Right cardiac atrium (tissue), 5 donors: ENCODE results near the gene LMTK2. TPM values are rescaled to one million over a fixed set of nuclear protein-coding genes. Genes with fewer than 3 reads are reported as not detected.

Experiments
- ATAC-seq, 2 donors: fragments of 200-7000 bp; cut with Tn5 transposase; one replicate each; pipeline versions ENCODE4 v1.8.0 to v1.9.1; 2020; ENCODE audit warnings: moderate library complexity in 2 of 2, mild to moderate bottlenecking in 1 of 2
- DNase-seq, 3 donors: peaks; one replicate each; pipeline ENCODE4 v3.0.0-alpha.2; 2020
- H3K27ac ChIP-seq: one replicate; pipeline ENCODE4 v1.5.1; 2013; ENCODE audit warnings: mild to moderate bottlenecking, low read length, control low read depth, moderate library complexity
- H3K27me3 ChIP-seq: one replicate; pipeline ENCODE4 v1.6.1; 2013; ENCODE audit not compliant: control insufficient read depth, insufficient read depth
- H3K4me1 ChIP-seq: one replicate; pipeline ENCODE4 v1.6.1; 2013; ENCODE audit warnings: low read length; ENCODE audit not compliant: control insufficient read depth, insufficient read depth
- H3K4me3 ChIP-seq: one replicate; pipeline ENCODE4 v1.5.1; 2013; ENCODE audit warnings: low read length, control low read depth
- H3K9me3 ChIP-seq: one replicate; pipeline ENCODE4 v1.6.1; 2013; ENCODE audit warnings: low read length; ENCODE audit not compliant: control insufficient read depth
- WGBS: extraction: QIAGEN DNeasy Blood & Tissue Kit; methylation state at CpG from one replicate; pipeline ENCODE4 v1.1.7; 2013; 5-methylcytosine and 5-hydroxymethylcytosine counted together
- intact Hi-C, 4 donors: fragments of 100-400 bp; cut with DNase I; formaldehyde crosslinking; loops; one replicate each; pipeline versions ENCODE4 v1.11.0 to v1.14.0; 2022 to 2023
- polyA plus RNA-seq: library from polyadenylated mRNA; stranded (reverse); fragments of 200-250 nt; gene quantifications from one replicate; pipeline ENCODE4 v1.2.3, GENCODE V29; 2013
- total RNA-seq, 4 donors: library from RNA; stranded (reverse); fragmentation: NEBNext Ultra II Directional; extraction: Animal tissue kit (Norgen Biotek cat#: 25700); gene quantifications; one replicate each; pipeline ENCODE4 v1.2.1, GENCODE V29; 2021
- donor health status: healthy with polysubstance abuse.
- donor health status: DM: no; HTN: yes; CAD: no.
- donor health status: DM: no; HTN: no; CAD: no.
- donor health status: DM: no; HTN: yes; CAD: no; lungs with severe emphysema.
- donor health status: DM: yes; HTN: yes; CAD: no.

LMTK2 gene
- total and polyA plus RNA-seq, 5 donors = 13.1 to 38.5 (median 36.8) TPM

GRCh38 chr7:98231493-98232262 lies 125.0 kb downstream of the LMTK2 start:
- Histone ChIP-seq H3K9me3 (no peaks in the 10 kb centered on the region), H3K4me3 (no peak overlapping the region), H3K27ac (no peak overlapping the region), H3K27me3 (no peaks in the 10 kb centered on the region), H3K4me1 (no peaks in the 10 kb centered on the region)
- ATAC-seq = no peak
- DNase-seq = peak in 1 of 3 donors; percentile 30
- intact Hi-C loops = no loop called here
- WGBS = 93% methylated on average over 25 of the region's 25 CpGs

DNA sequence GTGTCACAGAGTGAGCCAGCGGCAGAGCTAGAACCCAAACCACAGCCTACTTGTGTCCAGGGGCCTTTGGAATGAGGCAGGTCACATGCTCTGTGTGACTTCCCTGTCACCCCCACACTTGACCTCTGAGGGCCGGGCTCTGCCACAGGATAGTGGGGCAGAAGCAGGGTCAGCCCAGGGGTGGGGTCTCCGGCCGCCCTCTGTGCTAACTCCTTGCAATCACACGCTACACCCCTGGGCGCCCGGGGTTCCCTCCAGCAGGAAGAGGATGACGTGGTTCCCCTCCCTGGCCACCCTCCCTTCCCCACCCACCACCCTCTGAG lies 125.6 kb downstream of the LMTK2 start:
- DNase-seq = peak in 1 of 3 donors; percentile 22
- Histone ChIP-seq H3K27me3 (no peaks in the 10 kb centered on the region), H3K9me3 (no peaks in the 10 kb centered on the region), H3K27ac (no peak overlapping the region), H3K4me1 (no peaks in the 10 kb centered on the region), H3K4me3 (no peak overlapping the region)
- WGBS = 94% methylated on average over 8 of the region's 8 CpGs
- intact Hi-C loops = no loop called here
- ATAC-seq = no peak

DNA sequence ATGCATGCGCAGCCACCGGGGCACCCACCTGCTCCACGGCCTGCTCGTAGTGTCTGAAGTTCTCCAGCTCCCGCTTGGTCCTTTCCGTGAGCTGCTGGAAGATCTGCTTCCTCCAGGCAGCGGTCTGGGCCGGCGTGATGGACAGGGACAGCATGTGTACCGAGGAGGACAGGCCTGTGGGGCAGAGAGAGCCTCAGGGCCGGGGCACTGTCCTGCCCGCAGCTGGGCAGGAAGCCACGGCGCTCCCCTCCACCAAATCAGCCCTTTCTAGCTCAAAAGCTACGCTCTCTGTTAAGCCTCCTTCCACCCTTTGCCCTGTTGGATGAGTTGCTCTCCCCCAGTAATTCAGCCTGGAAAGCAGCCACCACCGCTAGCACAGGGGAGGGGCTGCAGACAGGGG lies 126.1 kb downstream of the LMTK2 start:
- ATAC-seq = no peak
- Histone ChIP-seq H3K27me3 (no peaks in the 10 kb centered on the region), H3K9me3 (no peaks in the 10 kb centered on the region), H3K4me3 (no peak overlapping the region), H3K4me1 (no peaks in the 10 kb centered on the region), H3K27ac (no peak overlapping the region)
- intact Hi-C loops = no loop called here
- WGBS = 92% methylated on average over 16 of the region's 16 CpGs
- peak in 1 of 3 donors; percentile 21 for DNase-seq

GRCh38 chr7:98233219-98234070 lies 126.8 kb downstream of the LMTK2 start:
- no peaks in the 10 kb centered on the region for H3K4me1 ChIP-seq
- ATAC-seq (peak in 1 of 2 donors; percentile 13), DNase-seq (peak in 2 of 3 donors; percentile 19 to 37)
- H3K27me3 ChIP-seq = no peaks in the 10 kb centered on the region
- H3K4me3 ChIP-seq = no peak overlapping the region
- no peak overlapping the region for H3K27ac ChIP-seq
- intact Hi-C loops = no loop called here
- WGBS = 90% methylated on average over 32 of the region's 32 CpGs
- H3K9me3 ChIP-seq = no peaks in the 10 kb centered on the region

GRCh38 chr7:98234429-98235147 lies 127.9 kb downstream of the LMTK2 start:
- DNase-seq (no peak), ATAC-seq (no peak)
- Histone ChIP-seq H3K4me3 (no peak overlapping the region), H3K9me3 (no peaks in the 10 kb centered on the region), H3K27me3 (no peaks in the 10 kb centered on the region), H3K27ac (no peak overlapping the region), H3K4me1 (no peaks in the 10 kb centered on the region)
- intact Hi-C loops = no loop called here
- 96% methylated on average over 10 of the region's 10 CpGs for WGBS

- Histone ChIP-seq H3K27ac (no peak overlapping the region), H3K4me3 (no peak overlapping the region), H3K27me3 (no peaks in the 10 kb centered on the region), H3K9me3 (no peaks in the 10 kb centered on the region), H3K4me1 (no peaks in the 10 kb centered on the region)
- ATAC-seq (no peak), DNase-seq (peak in 2 of 3 donors; percentile 38 to 54)
- intact Hi-C loops = no loop called here
- 93% methylated on average over 11 of the region's 11 CpGs for WGBS
Measured at GRCh38 chr7:98235901-98236300, 129.2 kb downstream of the LMTK2 start.

DNA sequence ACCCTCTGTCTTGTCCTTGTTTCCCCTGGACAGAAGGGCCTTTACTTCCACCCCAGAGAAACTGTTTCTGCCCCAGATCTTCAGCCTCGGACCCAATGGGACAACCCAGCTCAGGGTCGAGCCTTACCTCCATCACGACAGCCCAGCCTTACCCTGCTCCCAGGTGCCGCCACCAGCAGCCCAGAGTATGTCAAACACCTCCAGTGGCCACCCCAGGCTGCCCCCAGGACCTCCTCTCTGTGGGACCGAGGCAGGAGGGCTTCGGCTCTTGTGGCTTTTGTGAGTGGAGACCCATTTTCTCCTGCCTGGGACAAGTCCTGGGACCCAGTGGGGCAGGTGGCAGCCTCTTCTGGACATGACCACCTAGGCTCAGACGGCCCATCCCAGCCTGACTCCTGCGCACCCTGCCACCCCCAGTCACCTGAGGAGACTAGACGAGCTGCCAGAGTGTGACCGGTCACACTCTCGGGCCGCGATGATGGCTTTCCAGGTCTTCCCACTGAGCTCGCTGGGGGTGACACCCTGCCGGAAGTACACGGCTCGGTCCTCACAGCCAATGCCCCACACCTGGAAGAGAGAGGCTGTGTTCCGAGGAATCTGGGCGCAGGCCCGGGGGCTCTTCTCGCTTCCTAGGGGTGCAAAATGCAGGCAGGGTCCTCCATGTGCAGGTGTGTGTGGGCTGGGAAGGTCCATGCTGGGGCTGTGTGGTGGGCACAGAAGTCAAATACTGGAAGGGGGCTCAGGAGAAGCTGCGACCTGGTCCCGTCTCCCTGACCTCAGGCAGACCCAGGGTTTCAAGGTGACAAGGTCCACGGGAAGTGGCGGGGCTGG lies 129.9 kb downstream of the LMTK2 start:
- DNase-seq = peak in 2 of 3 donors; percentile 31 to 40
- no peaks in the 10 kb centered on the region for H3K9me3 ChIP-seq
- H3K27ac ChIP-seq = no peak overlapping the region
- intact Hi-C loops = no loop called here
- H3K27me3 ChIP-seq = no peaks in the 10 kb centered on the region
- 93% methylated on average over 25 of the region's 25 CpGs for WGBS
- H3K4me1 ChIP-seq = no peaks in the 10 kb centered on the region
- ATAC-seq = no peak
- H3K4me3 ChIP-seq = no peak overlapping the region

DNA sequence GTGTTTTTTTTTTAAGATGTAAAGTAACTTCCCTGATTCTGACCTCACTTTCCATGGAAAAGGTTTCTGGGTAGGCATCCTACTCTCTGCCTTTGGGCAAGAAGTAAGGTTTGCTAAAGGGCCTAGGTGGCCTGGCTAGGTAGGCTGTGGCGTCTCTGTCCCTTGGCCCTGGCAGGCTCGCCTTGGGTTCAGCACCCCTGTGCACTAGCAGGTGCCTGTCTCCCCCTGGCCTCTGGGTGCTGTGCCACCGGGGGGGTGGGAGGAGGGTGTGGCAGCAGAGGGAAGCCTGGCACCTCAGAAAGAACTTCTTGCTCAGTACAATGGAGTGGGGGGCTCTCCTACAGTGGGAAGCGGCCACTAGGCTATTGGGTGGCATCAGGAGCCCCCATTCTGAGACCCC lies 131.4 kb downstream of the LMTK2 start:
- Histone ChIP-seq H3K4me3 (no peak overlapping the region), H3K9me3 (no peaks in the 10 kb centered on the region), H3K27me3 (no peaks in the 10 kb centered on the region), H3K27ac (no peak overlapping the region), H3K4me1 (no peaks in the 10 kb centered on the region)
- DNase-seq (peak in 1 of 3 donors; percentile 12), ATAC-seq (no peak)
- 96% methylated on average over 4 of the region's 4 CpGs for WGBS
- intact Hi-C loops = no loop called here

GRCh38 chr7:98238976-98239375 lies 132.3 kb downstream of the LMTK2 start:
- Histone ChIP-seq H3K9me3 (no peaks in the 10 kb centered on the region), H3K27me3 (no peaks in the 10 kb centered on the region), H3K4me3 (no peak overlapping the region), H3K4me1 (no peaks in the 10 kb centered on the region), H3K27ac (no peak overlapping the region)
- intact Hi-C loops = no loop called here
- WGBS = 93% methylated on average over 9 of the region's 9 CpGs
- no peak for ATAC-seq
- DNase-seq = no peak

GRCh38 chr7:98240961-98241673 lies 134.5 kb downstream of the LMTK2 start:
- H3K4me1 ChIP-seq = no peaks in the 10 kb centered on the region
- 67% methylated on average over 19 of the region's 19 CpGs for WGBS
- DNase-seq = peak in 2 of 3 donors; percentile 71 to 80
- intact Hi-C loops = loop anchor here in 1 of 4 donors (5.0 kb wide), 1 partner anchor 214 kb away; no protein-coding TSS in a partner anchor
- H3K9me3 ChIP-seq = no peaks in the 10 kb centered on the region
- ATAC-seq = peak; percentile 36 to 51
- no peak overlapping the region for H3K27ac ChIP-seq
- no peaks in the 10 kb centered on the region for H3K27me3 ChIP-seq
- H3K4me3 ChIP-seq = no peak overlapping the region
